ENCODE data around the gene FAM193B.
A peak's percentile ranks its signal among the peaks of the same experiment; 100 is the strongest.

FAM193B gene

DNA sequence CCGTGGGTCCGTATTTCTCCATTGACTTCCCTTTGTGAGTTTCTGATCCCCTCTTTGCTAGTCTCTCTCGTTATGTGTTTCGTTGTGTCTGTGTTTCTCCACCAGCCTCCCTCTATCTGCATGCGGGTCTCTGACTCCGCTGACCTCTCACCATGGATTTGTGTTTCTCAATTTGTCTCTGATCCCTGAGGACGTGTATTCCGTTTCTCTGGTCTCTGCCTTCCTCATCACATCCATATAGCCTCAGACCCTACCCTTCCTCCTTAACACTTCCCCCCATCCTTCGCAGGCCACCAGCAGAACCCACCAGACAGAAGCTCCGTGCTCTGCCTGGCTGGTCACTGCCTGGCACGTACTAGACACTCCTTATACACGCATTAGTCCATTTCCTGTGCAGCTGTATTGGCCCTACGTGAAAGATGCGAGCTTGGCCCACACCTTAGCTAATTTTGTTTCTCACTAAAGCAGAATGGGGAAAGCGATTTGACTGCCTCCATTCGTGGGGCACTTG lies 46.2 kb upstream of the FAM193B start:
- DNase-seq (ENCODE audit: low spot score) = no peak
- in situ Hi-C loops (cut with MboI; ENCODE audit: low pct_unique_long_range_greater_than_20kb, low sequenced_read_pairs, unreplicated experiment) = no loop called here
- TF ChIP-seq CTCF (IDR thresholded peaks at IDR 0.05; ENCODE audit: extremely low read depth, insufficient read depth, missing control alignments) = no peak

DNA sequence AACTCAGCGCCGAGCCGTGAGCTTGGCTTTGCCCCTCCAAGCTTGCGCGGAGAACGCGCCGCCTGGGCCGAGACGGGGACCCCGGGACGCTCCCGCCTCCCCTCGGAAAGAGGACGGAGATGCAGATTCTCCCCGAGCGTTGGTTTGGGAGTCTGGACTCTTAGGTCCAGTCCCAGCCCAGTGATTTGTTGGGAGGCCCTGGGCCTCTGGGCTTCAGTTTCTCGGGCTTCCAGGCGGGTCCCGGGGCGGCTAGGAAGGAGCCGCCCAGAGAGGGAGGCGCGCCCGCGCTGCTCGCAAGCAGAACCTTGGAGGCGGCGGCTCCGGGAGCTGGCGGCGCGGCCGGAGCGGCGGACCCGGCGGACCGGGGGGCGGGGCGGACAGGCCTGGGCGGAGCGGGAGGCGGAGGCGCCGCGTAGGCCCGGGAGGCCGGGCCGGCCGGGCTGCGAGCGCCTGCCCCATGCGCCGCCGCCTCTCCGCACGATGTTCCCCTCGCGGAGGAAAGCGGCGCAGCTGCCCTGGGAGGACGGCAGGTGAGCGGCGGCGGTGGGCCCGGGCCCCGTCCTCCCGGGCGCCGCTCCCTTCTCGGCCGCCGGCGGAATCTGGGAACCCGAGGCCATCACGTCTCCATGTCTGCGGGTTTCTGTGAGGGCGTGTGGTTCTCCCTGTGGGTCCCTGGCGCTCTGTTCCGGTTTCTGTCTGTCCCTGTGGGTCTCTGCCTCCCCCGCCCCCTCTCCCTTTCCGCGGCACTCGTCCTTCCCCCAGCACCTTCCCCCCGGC lies 45.6 kb upstream of the FAM193B start, which contains the start of gene B4GALT7:
TSS of gene B4GALT7 (plus strand) at position 402 of the 777 bp plus-strand sequence. CDS start at position 481, 79 bp downstream.
- no peak for TF ChIP-seq CTCF (IDR thresholded peaks at IDR 0.05; ENCODE audit: extremely low read depth, insufficient read depth, missing control alignments)
- DNase-seq (ENCODE audit: low spot score) = peak; percentile 93
- in situ Hi-C loops (cut with MboI; ENCODE audit: low pct_unique_long_range_greater_than_20kb, low sequenced_read_pairs, unreplicated experiment) = no loop called here

DNA sequence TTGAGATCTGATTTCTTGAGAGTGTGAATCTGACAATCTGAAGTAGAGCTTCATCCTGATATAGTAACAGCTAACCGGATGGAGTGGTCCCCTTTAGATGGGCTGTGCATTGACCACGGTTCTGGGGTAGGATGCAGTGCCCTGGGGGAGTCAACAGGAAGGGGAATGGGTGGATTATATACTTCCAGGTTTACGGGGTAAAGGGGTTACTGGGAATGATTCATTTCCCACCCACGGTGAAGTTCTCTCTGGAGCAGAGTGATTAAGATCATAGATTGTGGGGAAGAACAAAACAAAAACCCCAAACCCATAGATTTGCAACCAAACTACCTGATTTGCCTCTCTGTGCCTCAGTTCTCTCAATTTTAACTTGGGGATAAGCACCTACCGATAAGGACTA lies 44.1 kb upstream of the FAM193B start:
- DNase-seq (ENCODE audit: low spot score) = no peak
- in situ Hi-C loops (cut with MboI; ENCODE audit: low pct_unique_long_range_greater_than_20kb, low sequenced_read_pairs, unreplicated experiment) = no loop called here
- TF ChIP-seq CTCF (IDR thresholded peaks at IDR 0.05; ENCODE audit: extremely low read depth, insufficient read depth, missing control alignments) = no peak

DNA sequence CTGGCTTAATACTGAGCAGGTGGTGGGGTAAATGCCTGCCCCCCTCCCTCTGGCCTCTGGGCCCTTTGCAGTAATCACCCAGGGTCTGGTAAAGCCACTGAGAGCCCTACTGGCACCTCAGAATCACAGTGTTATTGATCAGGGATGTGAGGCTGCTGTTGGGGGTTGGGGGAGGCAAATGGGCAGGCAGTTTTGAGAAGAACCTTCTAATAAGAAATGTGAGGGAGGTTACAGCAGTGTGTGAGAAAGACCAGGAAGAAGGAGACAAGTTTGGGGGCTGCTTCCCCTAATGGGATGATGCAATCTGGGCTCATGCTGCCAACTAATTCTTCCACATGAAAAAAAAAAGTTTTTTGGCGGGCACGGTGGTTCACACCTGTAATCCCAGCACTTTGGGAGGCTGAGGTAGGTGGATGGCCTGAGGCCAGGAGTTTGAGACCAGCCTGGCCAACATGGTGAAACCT lies 42.4 kb upstream of the FAM193B start:
- TF ChIP-seq CTCF (IDR thresholded peaks at IDR 0.05; ENCODE audit: extremely low read depth, insufficient read depth, missing control alignments) = no peak
- in situ Hi-C loops (cut with MboI; ENCODE audit: low pct_unique_long_range_greater_than_20kb, low sequenced_read_pairs, unreplicated experiment) = no loop called here
- no peak for DNase-seq (ENCODE audit: low spot score)

DNA sequence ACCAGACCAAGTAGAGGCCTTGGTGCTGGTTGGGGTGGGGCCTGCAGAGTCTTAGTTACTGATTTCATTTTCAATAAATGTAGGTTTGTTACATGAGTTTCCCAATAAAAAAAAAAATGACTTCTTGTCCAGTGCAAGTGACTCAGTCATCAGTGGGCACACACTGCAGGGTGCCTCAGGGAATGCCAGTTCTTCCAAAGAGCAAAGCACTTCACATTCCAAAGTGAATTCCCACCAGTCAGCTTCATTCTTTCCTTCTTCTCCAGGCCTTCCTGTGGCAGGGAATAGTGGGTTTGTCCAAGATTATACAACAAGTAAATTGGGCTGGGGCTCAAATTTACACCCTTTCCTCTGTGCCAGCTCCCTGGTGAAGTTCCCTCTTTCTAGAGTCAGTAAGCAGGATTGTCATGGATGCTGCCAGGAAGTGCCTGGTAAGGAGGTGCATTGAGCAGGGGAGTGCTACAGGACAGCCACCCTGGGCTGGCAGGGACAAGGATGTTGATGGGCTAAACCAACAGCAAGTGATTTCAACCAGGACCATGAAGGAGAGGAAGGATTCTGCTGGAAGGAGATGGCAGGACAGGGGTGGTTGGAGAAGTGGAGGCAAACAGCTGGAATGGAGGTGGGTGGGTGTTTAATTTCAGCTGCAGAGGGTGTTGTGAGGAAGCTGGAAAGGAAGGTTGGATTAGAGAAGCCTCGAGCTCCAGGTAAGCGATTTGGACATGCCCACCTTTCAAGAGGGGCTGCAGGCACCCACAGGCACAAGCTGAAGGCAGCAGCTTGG lies 41.8 kb upstream of the FAM193B start:
- TF ChIP-seq CTCF (IDR thresholded peaks at IDR 0.05; ENCODE audit: extremely low read depth, insufficient read depth, missing control alignments) = no peak
- in situ Hi-C loops (cut with MboI; ENCODE audit: low pct_unique_long_range_greater_than_20kb, low sequenced_read_pairs, unreplicated experiment) = no loop called here
- DNase-seq (ENCODE audit: low spot score) = no peak

DNA sequence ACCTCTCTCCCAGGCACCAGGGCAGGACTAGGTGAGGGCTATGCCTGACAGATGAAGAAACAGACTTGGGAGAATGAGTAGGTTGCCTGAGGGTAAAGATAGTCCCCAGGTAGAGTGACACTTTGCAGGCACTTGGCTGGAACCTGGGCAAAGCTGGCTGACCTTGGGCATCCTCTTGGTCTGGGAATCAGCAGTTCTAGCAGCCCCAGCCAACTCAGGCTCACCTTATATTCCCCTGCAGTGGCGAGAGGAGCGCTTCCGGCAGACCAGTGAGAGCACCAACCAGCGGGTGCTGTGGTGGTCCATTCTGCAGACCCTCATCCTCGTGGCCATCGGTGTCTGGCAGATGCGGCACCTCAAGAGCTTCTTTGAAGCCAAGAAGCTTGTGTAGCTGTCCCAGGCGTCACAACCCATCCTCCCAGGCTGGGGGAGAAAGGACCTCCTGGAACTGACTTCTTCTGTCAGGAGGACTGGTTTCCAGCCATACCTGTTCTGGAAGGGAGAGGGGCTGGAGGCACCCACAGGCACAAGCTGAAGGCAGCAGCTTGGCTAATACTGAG lies 40.7 kb upstream of the FAM193B start:
- in situ Hi-C loops (cut with MboI; ENCODE audit: low pct_unique_long_range_greater_than_20kb, low sequenced_read_pairs, unreplicated experiment) = no loop called here
- DNase-seq (ENCODE audit: low spot score) = no peak
- TF ChIP-seq CTCF (IDR thresholded peaks at IDR 0.05; ENCODE audit: extremely low read depth, insufficient read depth, missing control alignments) = no peak
